Activated naive CD8-positive, alpha-beta T cell treated with anti-CD3 and anti-CD28 coated beads for 36 hours (primary cell): Measurements from ENCODE around the gene TM2D3. TPM values are rescaled to one million over a fixed set of nuclear protein-coding genes. Genes with fewer than 3 reads are reported as not detected.

Experiments used
- DNase-seq: peaks from one replicate; pipeline ENCODE4 v3.0.0; 2021
- H3K27ac Mint-ChIP-seq: one replicate; pipeline ENCODE4 v1.8.0; 2022; ENCODE audit warnings: mild to moderate bottlenecking, moderate library complexity, mixed read lengths
- H3K27me3 Mint-ChIP-seq: one replicate; pipeline ENCODE4 v1.8.0; 2022; ENCODE audit warnings: mild to moderate bottlenecking, mixed read lengths
- H3K36me3 Mint-ChIP-seq: one replicate; pipeline ENCODE4 v1.8.0; 2021; ENCODE audit warnings: mild to moderate bottlenecking, mixed read lengths
- H3K4me1 Mint-ChIP-seq: one replicate; pipeline ENCODE4 v1.8.0; 2021; ENCODE audit warnings: mixed read lengths
- H3K4me3 Mint-ChIP-seq: one replicate; pipeline ENCODE4 v1.8.0; 2022; ENCODE audit warnings: mild to moderate bottlenecking, moderate library complexity, mixed read lengths
- H3K9me3 Mint-ChIP-seq: one replicate; pipeline ENCODE4 v1.8.0; 2022; ENCODE audit warnings: mixed read lengths
- total RNA-seq, 2 experiments: library from RNA; stranded (reverse); gene quantifications; one replicate each; pipeline ENCODE4 v1.2.3, GENCODE V29; 2021

Gene TM2D3
- total RNA-seq, 2 experiments from 2014 or later: 37.2 to 41.7 TPM

DNA sequence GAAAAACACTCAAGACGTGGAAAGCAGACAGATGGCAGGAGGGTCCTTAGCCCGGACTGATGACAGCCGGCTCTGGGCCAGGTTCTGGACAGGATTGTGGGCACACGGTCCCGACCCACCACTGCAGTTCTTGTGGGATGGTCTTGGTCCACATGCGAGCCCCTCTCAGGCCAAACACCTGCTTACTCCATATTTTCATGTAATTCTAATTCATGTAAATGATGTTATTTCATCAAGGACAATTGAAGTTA lies 32.6 kb downstream of the TM2D3 start:
- Mint-ChIP-seq H3K9me3 (peaks cover 5% of the 10 kb centered on the region), H3K27me3 (no peaks in the 10 kb centered on the region), H3K4me1 (peaks cover 32% of the 10 kb centered on the region), H3K27ac (no peak overlapping the region), H3K36me3 (peaks cover 30% of the 10 kb centered on the region), H3K4me3 (no peak overlapping the region)
- no peak for DNase-seq

DNA sequence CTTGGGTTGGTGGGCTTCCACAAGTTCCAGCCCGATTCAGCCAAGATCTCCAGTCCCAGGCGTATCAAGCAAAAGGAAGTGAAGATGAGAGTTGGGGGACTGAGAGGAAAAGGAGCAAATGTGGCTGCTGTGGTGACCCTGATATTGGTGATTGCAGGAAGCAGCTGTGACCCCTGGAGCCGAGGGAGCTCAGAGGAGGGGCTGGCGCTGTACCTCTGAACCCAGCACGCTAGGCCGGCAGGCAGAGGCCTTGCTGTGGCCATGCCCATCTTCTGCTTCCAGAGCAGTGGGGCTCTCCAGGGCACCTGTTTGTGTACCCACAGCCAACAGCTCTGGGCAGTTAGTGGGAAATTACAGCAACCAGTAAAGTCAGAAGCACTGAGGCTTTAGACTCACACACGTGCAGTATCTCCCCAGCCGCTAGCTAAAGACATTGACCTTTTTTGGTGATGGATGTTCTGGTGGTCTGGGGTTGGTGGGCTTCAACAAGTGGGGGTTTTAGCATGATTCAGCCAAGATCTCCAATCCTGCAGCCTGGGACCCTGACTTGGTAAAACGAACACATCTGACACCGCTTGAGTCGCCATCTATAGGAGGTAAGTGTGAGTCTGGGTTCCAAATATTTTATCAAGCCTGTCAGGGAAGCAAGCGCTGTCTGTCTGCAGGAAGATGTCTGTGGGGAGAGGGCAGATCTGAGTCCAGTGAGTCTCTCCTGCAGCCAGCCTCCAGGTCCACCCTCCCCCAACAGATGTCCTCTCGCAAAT lies 33.1 kb downstream of the TM2D3 start:
- H3K4me1 Mint-ChIP-seq: peaks cover 28% of the 10 kb centered on the region

DNA sequence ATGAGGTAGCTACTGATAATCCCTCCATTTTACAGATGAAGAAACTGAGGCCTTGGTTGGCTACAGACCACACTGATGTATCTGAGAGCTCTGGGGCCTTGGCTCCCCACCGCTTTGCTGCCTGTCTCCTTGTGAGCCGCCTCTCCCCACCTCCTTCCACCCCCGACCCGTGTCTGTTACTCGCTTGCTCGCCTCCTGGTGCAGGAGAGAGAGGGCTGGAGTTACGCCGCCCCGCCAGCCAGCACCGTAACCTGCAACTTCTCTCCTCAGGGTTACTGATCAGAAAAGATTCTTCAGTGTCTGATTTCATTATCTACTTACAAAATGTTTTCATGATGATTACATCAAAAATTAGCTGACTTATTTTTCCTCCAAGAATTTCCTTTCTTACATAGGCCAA lies 34.1 kb downstream of the TM2D3 start:
- no peak overlapping the region for H3K27ac Mint-ChIP-seq
- H3K4me3 Mint-ChIP-seq: no peak overlapping the region
- no peak for DNase-seq

More for the DNA sequence above, 33.1 kb downstream of the TM2D3 start:
- Mint-ChIP-seq H3K36me3 (peaks cover 25% of the 10 kb centered on the region), H3K9me3 (peaks cover 5% of the 10 kb centered on the region), H3K27ac (no peak overlapping the region), H3K27me3 (no peaks in the 10 kb centered on the region), H3K4me3 (no peak overlapping the region)
- no peak for DNase-seq

DNA sequence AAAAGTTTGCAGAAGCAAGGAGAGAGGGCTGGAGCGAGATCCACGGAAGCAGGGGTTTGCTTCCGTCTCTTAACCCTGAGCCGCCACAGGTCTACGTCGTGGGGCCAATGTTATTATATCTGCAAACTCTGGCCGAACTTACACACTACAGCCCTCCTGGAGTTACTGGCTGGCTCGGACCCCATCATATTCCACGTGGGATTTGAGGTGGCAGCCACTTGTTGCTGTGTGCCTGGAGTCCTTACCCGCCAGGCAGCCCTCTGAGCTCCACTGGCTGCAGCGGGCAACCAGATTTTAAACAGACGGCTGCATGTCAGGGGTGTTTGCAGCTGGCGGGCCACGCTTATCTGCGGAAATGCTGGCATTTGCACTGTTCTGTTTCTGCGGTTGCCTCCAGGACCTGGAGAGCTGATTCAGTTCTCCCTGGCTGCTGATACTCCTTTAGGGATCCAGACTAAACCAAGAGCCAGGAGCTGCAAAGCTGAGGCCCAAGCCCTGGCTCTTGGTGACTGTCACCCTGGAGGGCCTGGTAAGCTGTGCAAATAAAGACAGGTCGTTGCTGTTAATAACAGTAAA lies 34.7 kb downstream of the TM2D3 start:
- no peak overlapping the region for H3K27ac Mint-ChIP-seq
- H3K36me3 Mint-ChIP-seq: peaks cover 12% of the 10 kb centered on the region
- H3K4me3 Mint-ChIP-seq: no peak overlapping the region
- H3K9me3 Mint-ChIP-seq: no peaks in the 10 kb centered on the region
- H3K4me1 Mint-ChIP-seq: peaks cover 18% of the 10 kb centered on the region
- no peaks in the 10 kb centered on the region for H3K27me3 Mint-ChIP-seq
- DNase-seq: no peak

More for the DNA sequence above, 34.1 kb downstream of the TM2D3 start:
- Mint-ChIP-seq H3K27me3 (no peaks in the 10 kb centered on the region), H3K36me3 (peaks cover 16% of the 10 kb centered on the region), H3K9me3 (no peaks in the 10 kb centered on the region), H3K4me1 (peaks cover 21% of the 10 kb centered on the region)

DNA sequence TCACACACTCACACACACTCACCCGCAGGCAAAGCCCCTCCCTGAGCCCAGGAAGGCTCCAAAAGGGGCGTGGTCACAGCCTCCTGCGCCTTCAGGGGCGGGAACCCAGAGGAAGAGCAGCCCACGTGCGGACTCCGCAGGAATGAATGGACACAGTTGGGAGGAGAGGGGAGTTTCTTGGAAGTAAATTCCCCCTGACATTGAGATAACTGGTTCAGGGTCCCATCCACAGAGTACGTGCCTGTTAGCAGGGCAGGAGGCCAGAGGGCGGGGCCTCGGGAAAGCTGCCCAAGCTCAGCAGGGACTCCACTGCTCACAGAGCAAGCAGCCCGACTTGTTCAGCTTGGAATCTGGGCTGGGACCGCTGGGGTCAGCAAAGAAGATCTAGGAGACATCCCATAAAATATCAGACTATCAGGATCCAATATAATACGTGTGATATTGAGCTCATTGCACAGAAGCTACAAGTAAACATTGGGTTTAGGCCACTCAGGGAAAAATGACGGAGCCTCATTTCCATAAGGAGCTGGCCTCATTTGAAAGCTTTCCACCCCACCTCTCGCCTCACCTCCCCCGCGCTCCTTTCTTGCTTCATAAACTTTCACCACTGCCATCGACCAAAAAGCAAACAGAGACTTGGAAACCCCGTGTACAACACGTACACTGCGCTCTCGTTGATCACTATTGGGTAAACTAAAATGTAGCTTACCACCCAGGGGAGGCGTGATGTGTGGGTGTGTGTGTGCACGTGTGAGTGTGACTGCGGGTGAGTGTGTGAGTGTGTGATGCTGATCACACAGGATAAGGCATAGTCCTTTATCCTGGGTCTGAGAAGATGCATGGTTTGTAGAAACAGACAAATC lies 36.0 kb downstream of the TM2D3 start:
- Mint-ChIP-seq H3K4me1 (peaks cover 9% of the 10 kb centered on the region), H3K9me3 (no peaks in the 10 kb centered on the region), H3K27ac (no peak overlapping the region), H3K36me3 (peaks cover 4% of the 10 kb centered on the region), H3K4me3 (no peak overlapping the region), H3K27me3 (no peaks in the 10 kb centered on the region)
- DNase-seq: no peak

DNA sequence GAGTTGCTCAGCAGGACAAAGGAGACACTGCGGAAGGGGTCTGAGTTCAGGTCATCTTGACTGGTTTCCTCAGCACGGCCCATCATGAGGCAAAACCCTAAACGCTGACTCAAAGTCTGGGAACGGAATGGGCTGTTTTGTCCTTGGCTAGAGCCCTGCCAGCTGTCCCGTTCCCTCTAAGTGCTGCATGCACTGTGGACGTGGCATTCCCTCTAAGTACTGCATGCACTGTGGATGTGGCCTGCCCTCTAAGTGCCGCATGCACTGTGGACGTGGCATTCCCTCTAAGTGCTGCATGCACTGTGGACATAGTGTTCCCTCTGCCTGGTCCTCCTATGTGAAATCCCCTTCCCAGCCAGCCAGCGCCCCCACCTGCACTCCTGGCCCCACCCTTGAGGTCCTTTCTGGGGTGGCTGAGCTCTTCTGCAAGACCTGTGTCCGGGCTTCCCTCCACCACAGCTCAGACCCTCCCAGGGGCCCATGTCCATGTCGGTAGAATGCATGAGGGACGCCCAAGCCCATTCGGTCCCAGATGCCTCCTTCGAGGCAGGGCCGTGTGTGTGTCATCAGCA lies 36.7 kb downstream of the TM2D3 start:
- Mint-ChIP-seq H3K9me3 (no peaks in the 10 kb centered on the region), H3K4me3 (no peak overlapping the region), H3K27ac (no peak overlapping the region), H3K36me3 (peaks cover 4% of the 10 kb centered on the region), H3K27me3 (no peaks in the 10 kb centered on the region), H3K4me1 (peaks cover 6% of the 10 kb centered on the region)
- no peak for DNase-seq

DNA sequence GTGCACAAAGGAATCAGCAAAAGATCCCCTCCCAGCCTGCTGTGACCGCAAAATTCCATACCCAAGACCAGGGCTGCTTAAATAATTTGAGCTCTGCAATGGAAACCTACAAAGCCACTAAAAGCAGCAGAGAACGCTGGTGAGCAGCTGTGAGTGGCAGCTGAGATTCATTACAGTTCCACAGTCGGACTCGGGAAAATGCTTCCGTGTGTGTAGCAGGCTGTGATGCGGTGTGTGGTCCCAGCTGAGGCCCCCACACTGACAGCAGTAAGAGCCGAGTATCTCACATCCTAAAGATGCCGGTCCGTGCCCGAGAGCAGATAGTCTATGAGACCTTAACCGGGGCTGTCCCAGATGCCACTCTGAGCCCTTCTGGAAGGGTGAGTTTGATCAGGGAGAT lies 37.4 kb downstream of the TM2D3 start:
- Mint-ChIP-seq H3K27me3 (no peaks in the 10 kb centered on the region), H3K4me3 (no peak overlapping the region), H3K4me1 (peaks cover 2% of the 10 kb centered on the region), H3K9me3 (no peaks in the 10 kb centered on the region), H3K27ac (no peak overlapping the region), H3K36me3 (peaks cover 2% of the 10 kb centered on the region)
- DNase-seq: no peak

DNA sequence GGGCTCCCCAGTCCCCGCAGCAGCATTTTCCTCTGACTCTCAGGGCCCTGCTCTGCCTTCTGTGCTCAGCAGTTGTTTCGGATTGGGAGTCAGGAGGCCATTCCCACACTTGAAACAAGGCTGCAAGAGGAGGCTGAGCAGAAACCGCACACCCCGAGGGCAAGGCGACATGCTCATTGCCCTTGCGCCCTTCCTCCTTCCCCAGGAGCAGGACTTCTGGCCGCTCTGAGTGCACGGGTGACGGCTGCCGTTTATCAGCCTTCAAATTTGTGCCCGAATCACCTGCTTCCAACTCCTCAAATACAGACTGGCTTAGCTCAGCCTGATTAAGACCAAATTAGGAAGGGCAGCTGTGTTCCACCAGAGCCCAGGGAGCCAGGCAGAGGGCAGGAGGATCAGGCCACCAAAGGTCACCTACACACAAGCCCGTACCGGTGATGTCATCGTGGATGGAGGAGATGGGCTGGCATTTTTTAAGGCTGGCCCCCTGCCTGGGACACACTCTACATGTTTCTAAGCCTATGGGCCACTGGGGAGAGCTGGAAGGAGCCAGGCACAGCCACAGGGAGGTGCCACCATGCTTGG lies 38.1 kb downstream of the TM2D3 start:
- Mint-ChIP-seq H3K9me3 (no peaks in the 10 kb centered on the region), H3K4me1 (peaks cover 2% of the 10 kb centered on the region), H3K36me3 (peaks cover 2% of the 10 kb centered on the region), H3K27ac (no peak overlapping the region), H3K27me3 (no peaks in the 10 kb centered on the region), H3K4me3 (no peak overlapping the region)
- DNase-seq: no peak

DNA sequence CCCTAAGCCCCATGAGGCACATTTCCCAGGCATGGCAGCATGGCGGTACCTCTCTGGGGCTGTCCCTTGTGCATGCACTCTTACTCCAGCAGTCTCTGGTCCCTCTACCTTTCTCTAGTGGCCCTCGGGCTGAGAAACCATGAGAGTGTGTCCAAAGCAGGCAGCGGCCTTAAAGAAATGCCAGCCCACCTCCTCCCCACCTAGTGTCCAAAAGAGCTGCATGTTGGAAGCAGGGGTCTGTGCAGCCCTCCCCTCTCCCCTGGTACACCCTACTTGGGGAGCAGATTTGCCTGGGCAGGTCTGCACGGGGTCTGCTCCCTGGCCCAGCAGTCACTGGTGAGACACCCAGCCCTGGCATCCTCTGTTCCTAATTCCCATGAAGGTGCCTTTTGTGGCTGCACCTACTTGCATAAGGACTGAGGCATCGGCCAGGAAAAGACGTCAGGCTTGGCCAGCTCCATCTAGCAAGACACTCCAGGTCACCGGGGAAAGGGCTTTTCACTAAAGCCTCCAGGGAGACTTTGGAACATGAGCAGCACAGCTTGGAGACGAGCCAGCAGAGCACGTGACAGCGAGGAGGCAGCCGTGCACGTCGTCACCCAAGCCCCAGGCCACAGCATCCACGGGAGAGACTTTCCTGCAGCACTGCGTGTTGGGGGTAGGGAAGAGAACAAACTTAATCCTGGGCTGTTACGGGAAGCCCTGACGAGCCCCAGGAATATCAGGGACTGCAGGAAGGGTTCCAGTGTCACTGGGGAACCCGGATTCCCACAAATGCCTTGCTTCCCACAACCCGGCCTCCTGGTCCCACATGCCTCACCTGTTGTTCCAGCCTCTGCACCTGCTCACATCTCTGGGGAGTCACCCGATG lies 38.8 kb downstream of the TM2D3 start:
- Mint-ChIP-seq H3K9me3 (no peaks in the 10 kb centered on the region), H3K27ac (no peak overlapping the region), H3K27me3 (no peaks in the 10 kb centered on the region), H3K4me1 (peaks cover 2% of the 10 kb centered on the region), H3K36me3 (peaks cover 2% of the 10 kb centered on the region), H3K4me3 (no peak overlapping the region)
- DNase-seq: no peak

DNA sequence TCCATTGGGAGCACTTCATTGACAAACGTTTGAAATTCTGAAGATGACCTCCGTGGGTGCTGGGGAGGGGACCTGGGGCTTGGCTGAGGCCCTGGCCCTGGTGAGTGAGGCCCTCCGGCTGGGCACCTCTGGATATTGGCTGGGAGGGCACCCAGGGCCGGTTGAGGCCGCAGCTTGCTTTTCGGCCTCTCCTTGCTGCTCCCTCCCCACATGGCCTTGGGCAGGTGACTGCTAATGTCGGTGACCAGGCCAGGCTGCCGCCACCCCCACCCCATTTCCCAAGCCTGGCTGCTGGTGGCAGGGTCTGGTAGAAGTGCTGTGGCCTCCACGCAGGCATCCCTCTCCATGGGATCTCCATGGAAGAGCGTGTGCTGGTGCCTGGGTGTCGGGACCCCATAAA lies 39.5 kb downstream of the TM2D3 start:
- H3K27ac Mint-ChIP-seq: no peak overlapping the region
- no peaks in the 10 kb centered on the region for H3K27me3 Mint-ChIP-seq
- peaks cover 2% of the 10 kb centered on the region for H3K4me1 Mint-ChIP-seq
- H3K9me3 Mint-ChIP-seq: no peaks in the 10 kb centered on the region
- peaks cover 2% of the 10 kb centered on the region for H3K36me3 Mint-ChIP-seq
- DNase-seq: no peak
- no peak overlapping the region for H3K4me3 Mint-ChIP-seq

DNA sequence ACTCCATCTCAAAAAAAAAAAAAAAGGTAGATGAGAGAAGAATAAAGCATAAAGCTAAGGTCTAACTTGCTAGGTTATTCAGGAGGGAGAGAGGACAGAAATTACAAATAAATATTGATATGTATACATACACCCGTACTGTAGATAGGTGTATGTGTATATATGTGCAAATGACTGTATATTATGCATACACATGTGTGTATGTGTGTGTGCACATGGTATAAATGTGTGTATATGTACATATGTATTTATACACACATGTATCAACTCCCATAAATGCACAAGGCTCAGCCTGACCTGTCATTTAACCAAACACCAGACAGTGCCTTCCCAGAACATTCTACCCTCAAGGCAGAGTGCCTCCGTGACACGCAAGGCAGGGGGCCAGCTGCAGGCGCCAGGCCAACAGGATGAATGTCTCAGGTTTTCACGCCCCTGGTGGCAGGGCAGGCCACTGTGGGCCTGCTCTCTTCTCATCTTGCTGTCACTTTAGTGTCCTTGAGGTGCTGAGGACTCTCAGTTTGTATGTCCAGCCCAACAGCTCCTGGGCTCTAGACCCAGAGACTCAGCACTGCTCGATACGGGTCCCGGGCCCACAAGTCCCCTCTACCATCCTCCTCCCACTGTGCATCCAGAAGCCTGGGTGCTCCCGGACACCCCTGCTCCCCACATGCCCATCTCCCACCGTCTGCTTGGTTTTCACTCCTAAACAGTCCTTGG lies 40.4 kb downstream of the TM2D3 start:
- H3K36me3 Mint-ChIP-seq: no peaks in the 10 kb centered on the region
- no peak for DNase-seq
- H3K4me3 Mint-ChIP-seq: no peak overlapping the region
- no peaks in the 10 kb centered on the region for H3K9me3 Mint-ChIP-seq
- no peaks in the 10 kb centered on the region for H3K27me3 Mint-ChIP-seq
- H3K4me1 Mint-ChIP-seq: peaks cover 2% of the 10 kb centered on the region
- H3K27ac Mint-ChIP-seq: no peak overlapping the region

DNA sequence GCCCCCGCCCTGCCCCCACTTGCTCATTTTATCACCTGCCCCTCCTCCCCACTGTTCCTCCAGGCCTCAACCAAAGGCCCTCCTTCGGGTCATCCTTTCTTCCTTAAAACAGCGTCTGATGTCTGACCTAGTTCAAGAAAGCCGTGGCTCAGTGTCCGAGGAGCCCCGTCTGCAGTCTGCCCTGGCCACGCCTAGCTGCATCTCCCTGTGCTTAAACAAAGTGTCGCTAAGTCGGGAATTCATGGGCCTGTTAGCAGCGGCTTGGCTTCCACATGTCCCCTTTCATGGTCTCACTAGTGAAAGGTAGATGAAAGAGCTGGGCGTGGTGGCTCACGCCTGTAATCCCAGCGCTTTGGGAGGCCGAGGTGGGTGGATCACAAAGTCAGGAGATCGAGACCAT lies 41.2 kb downstream of the TM2D3 start:
- no peak for DNase-seq
- H3K27me3 Mint-ChIP-seq: no peaks in the 10 kb centered on the region
- no peak overlapping the region for H3K4me3 Mint-ChIP-seq
- H3K9me3 Mint-ChIP-seq: no peaks in the 10 kb centered on the region
- no peaks in the 10 kb centered on the region for H3K4me1 Mint-ChIP-seq
- H3K27ac Mint-ChIP-seq: no peak overlapping the region
- H3K36me3 Mint-ChIP-seq: no peaks in the 10 kb centered on the region

DNA sequence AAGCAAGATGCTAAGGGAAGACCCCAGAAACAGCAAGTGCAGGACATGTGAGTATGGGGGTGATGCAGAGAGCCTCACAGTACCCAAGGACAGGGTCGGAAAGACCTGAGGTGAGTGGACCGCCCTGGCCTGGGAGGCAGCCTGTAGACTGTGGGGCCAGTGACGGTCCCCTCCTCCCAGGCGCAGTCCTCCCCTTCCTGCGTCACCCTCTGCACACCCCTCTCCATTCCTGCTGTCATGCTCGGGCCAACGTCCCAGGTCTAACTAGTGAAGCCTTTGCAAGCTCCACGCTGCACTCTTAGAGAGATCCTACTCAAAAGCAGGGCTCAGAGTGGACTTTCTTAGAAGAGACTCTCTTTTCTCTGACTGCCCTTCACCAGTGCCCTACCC lies 41.6 kb downstream of the TM2D3 start:
- H3K9me3 Mint-ChIP-seq: no peaks in the 10 kb centered on the region
- no peaks in the 10 kb centered on the region for H3K36me3 Mint-ChIP-seq
- no peak overlapping the region for H3K27ac Mint-ChIP-seq
- H3K27me3 Mint-ChIP-seq: no peaks in the 10 kb centered on the region
- DNase-seq: no peak
- H3K4me1 Mint-ChIP-seq: no peaks in the 10 kb centered on the region
- H3K4me3 Mint-ChIP-seq: no peak overlapping the region
